Upper lobe of left lung (tissue), 4 donors: Measurements from ENCODE around the gene SLC35G2.

Experiments
- POLR2AphosphoS5 ChIP-seq, 2 donors: sonication (generic); formaldehyde crosslinking; IDR thresholded peaks; one replicate each; pipeline ENCODE4 v1.5.1; 2017; ENCODE audit warnings: antibody characterized with exemption in 2 of 2
- TF ChIP-seq, protein P1 (sequence below), 6 experiments: fragments of 450-650 bp in 4 of 6; fragments of 200-600 bp in 2 of 6; sonication (generic) in 2 of 6; IDR thresholded peaks; one replicate each; pipeline ENCODE4 v1.5.1; 2016 to 2019; ENCODE audit warnings: antibody characterized with exemption in 6 of 6

DNA sequence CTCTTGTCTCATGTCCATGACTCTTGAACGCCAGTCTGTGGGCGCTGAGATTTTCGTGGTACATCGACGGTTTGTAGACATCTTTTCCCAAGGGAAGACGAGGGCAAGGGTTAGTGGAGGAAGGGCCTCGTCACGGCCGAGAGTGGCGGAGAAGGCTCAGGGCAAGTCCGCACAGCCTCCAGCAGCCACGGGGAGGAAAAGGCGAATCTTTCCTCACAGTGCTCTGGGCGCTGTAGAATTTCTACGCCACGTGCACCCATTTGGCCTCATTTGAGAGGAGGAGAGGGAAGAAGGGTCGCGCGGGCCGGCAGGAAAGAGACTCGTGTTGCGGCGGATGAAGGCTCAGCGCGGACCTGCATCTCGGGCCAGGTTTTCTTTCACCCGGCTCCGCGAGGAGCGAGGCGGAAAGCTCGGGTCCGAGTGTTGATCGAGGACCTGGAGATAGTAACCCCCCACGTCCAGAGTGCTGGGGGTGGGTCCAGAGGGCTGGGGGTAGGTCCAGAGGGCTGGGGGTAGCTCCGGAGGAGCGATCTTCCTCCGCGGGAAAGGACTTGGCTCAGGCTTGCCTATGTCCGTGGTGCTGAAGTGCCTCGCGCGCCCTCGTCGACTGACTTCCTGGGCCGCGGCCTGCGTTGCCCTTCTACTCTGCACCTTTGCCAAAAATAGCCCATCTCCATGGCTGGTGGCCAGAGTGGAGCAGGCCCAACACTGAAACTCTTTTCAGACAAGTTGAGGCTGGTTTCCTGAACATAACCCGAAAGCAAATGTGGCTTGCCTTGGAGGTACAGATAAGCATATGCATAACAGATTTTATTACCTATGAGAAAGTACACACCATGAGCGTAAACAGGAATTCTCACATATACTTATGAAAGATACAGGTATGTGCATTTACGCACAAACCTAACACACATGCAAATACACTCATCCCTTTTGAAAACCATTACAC, 1.1 kb downstream of the SLC35G2 start:
- TF ChIP-seq, protein P1, sequence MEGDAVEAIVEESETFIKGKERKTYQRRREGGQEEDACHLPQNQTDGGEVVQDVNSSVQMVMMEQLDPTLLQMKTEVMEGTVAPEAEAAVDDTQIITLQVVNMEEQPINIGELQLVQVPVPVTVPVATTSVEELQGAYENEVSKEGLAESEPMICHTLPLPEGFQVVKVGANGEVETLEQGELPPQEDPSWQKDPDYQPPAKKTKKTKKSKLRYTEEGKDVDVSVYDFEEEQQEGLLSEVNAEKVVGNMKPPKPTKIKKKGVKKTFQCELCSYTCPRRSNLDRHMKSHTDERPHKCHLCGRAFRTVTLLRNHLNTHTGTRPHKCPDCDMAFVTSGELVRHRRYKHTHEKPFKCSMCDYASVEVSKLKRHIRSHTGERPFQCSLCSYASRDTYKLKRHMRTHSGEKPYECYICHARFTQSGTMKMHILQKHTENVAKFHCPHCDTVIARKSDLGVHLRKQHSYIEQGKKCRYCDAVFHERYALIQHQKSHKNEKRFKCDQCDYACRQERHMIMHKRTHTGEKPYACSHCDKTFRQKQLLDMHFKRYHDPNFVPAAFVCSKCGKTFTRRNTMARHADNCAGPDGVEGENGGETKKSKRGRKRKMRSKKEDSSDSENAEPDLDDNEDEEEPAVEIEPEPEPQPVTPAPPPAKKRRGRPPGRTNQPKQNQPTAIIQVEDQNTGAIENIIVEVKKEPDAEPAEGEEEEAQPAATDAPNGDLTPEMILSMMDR (IDR thresholded peaks at IDR 0.05) = no peak
- TF ChIP-seq POLR2AphosphoS5 (IDR thresholded peaks at IDR 0.05) = no peak
